PFSK-1 (cell line): Measurements from ENCODE around the gene OLFM2.

ENCODE experiments used
- FOXP2 ChIP-seq: optimal IDR thresholded peaks from 2 replicates; pipeline ENCODE3; 2011; ENCODE audit warnings: borderline replicate concordance, control low read depth, inconsistent platforms; ENCODE audit not compliant: insufficient read depth; ENCODE audit errors: extremely low read length, extremely low read depth
- POLR2AphosphoS5 ChIP-seq: IDR thresholded peaks from 2 replicates; pipeline ENCODE4 v1.6.1; 2012; ENCODE audit warnings: low read depth, mild to moderate bottlenecking, control low read depth, low read length, moderate library complexity
- REST ChIP-seq, 2 experiments: IDR thresholded peaks; 2 replicates each; pipeline versions ENCODE4 v1.6.1 to v1.8.0; 2011 to 2012; ENCODE audit warnings: low read depth in 2 of 2, low read length in 2 of 2, control low read depth in 1 of 2, inconsistent platforms in 1 of 2, mild to moderate bottlenecking in 1 of 2, moderate library complexity in 1 of 2; ENCODE audit not compliant: insufficient read depth in 1 of 2
- SIN3A ChIP-seq: IDR thresholded peaks from 2 replicates; pipeline ENCODE4 v1.6.1; 2012; ENCODE audit warnings: mild to moderate bottlenecking, low read length, moderate library complexity, borderline replicate concordance; ENCODE audit not compliant: insufficient read depth
- TAF1 ChIP-seq: IDR thresholded peaks from 2 replicates; pipeline ENCODE4 v1.6.1; 2012; ENCODE audit warnings: low read length, control low read depth, borderline replicate concordance; ENCODE audit not compliant: insufficient read depth

- TF ChIP-seq TAF1 (peak; percentile 59; the same call in 1 of the 2 replicates), POLR2AphosphoS5 (peak; percentile 96), SIN3A (no peak), REST (IDR thresholded peaks at IDR 0.05; ENCODE audit: insufficient read depth in 1 of 2, low read depth in 2 of 2, low read length in 2 of 2) (no peak), FOXP2 (no peak)
Observed at GRCh38 chr19:9818734-9819595, 117.3 kb downstream of the OLFM2 start, which contains the start of gene FBXL12.
